Retinal pigment epithelial cell (primary cell): ENCODE results near the gene SLC8A1.
"Not testable (repeated sequence)": the region's sequence is repeated elsewhere in the genome, so short reads cannot be mapped to it uniquely, and the experiment has no call there.

ENCODE experiments used
- DNase-seq: peaks from one replicate; pipeline ENCODE4 v3.0.0-alpha.2; 2010; ENCODE audit warnings: low read depth
- H3K4me3 ChIP-seq: 2 replicates; pipeline ENCODE4 v1.5.1; 2011; ENCODE audit warnings: mild to moderate bottlenecking, low read length, control low read depth, moderate library complexity
- CTCF ChIP-seq: conservative IDR thresholded peaks from 2 replicates; pipeline ENCODE4 v1.5.1; 2011; ENCODE audit warnings: low read depth, low read length, control low read depth, inconsistent platforms

Gene SLC8A1

GRCh38 chr2:40087434-40087833 is 364.5 kb downstream of the SLC8A1 start:
- no peak for TF ChIP-seq CTCF
- H3K4me3 ChIP-seq: no peak overlapping the region
- no peak for DNase-seq

GRCh38 chr2:40085786-40086185 is 366.1 kb downstream of the SLC8A1 start:
- DNase-seq: no peak
- H3K4me3 ChIP-seq: no peak overlapping the region
- TF ChIP-seq CTCF: no peak

- H3K4me3 ChIP-seq, DNase-seq: not testable (repeated sequence)
These were observed 378.6 kb downstream of the SLC8A1 start for GRCh38 chr2:40073336-40073735.

- no peak for DNase-seq
- no peak for TF ChIP-seq CTCF
- no peak overlapping the region for H3K4me3 ChIP-seq
These were observed 379.3 kb downstream of the SLC8A1 start for GRCh38 chr2:40072442-40073232.

GRCh38 chr2:40062381-40062780 is 389.5 kb downstream of the SLC8A1 start:
- H3K4me3 ChIP-seq: no peak overlapping the region
- no peak for TF ChIP-seq CTCF
- peak; percentile 28 for DNase-seq

GRCh38 chr2:40049781-40050180 is 402.1 kb downstream of the SLC8A1 start:
- no peak for DNase-seq
- TF ChIP-seq CTCF: no peak
- H3K4me3 ChIP-seq: no peak overlapping the region

- H3K4me3 ChIP-seq: no peak overlapping the region
- no peak for DNase-seq
- no peak for TF ChIP-seq CTCF
These were observed 403.4 kb downstream of the SLC8A1 start for GRCh38 chr2:40048506-40048905.
